Measurements from ENCODE around the gene STK10.

The STK10 gene

DNA sequence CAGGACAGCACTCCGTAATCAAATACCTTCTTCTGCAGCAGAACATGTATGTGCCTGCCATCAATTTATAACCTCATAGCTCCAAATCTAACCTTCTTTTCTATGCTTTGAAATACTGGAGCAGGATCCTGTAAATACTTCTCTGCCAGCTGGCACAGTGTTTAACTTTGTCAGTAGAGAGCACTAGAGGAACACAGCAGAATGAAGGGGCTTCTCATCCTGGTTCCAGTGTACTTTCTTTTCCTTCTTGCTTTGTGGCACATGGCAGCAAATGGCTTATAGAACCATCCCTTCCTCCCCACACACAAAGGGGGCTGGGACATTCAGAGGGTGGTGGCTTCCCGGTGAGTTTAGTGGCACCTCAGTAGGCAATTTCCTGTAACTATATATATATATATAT is 177.7 kb downstream of the STK10 start:
- no peak overlapping the region for H3K27ac ChIP-seq

GRCh38 chr5:172009536-172010270 is 178.3 kb downstream of the STK10 start:
- no peak for DNase-seq (ENCODE audit: low read depth, low spot score)

More for the DNA sequence above, 177.7 kb downstream of the STK10 start:
- no peaks in the 10 kb centered on the region for H3K9me3 ChIP-seq (ENCODE audit: low read depth, low read length)
- H3K36me3 ChIP-seq (ENCODE audit: insufficient read depth, low read length): no peaks in the 10 kb centered on the region
- no peak for TF ChIP-seq FOXP2 (optimal IDR thresholded peaks at IDR 0.05; ENCODE audit: control extremely low read depth, extremely low read length, insufficient read depth)
- no peak for TF ChIP-seq POLR2AphosphoS5 (IDR thresholded peaks at IDR 0.05; ENCODE audit: borderline replicate concordance, low read depth, low read length)
- TF ChIP-seq EZH2 (IDR thresholded peaks at IDR 0.05): no peak
- DNase-seq (ENCODE audit: low read depth, low spot score): no peak
- no peak overlapping the region for H3K4me3 ChIP-seq
- no peak overlapping the region for H3K9ac ChIP-seq (ENCODE audit: insufficient read length)

DNA sequence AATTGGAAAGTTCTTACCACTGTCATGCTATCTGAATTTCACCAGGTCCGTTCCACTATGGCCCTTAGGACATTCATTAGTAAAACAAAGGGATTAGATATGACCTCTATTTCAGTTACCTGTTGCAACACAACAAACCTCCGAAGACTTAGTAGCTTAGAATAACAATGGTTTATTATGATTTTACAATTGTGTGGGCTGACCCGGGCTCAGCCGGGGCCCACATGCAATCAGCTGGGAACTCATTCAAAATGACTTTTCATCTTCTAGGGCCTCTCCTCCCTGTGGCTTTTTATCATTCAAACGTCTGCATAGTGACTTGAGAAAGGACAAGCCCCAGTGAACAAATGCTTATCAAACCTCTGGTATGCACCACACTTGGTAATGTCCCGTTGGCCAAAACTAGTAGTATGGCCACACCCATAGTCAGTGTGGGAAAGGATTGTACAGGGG is 179.3 kb downstream of the STK10 start:
- no peak overlapping the region for H3K27ac ChIP-seq
- TF ChIP-seq FOXP2 (optimal IDR thresholded peaks at IDR 0.05; ENCODE audit: control extremely low read depth, extremely low read length, insufficient read depth) (no peak), POLR2AphosphoS5 (IDR thresholded peaks at IDR 0.05; ENCODE audit: borderline replicate concordance, low read depth, low read length) (no peak), EZH2 (IDR thresholded peaks at IDR 0.05) (no peak)
- H3K9ac ChIP-seq (ENCODE audit: insufficient read length): no peak overlapping the region
- H3K36me3 ChIP-seq (ENCODE audit: insufficient read depth, low read length): no peaks in the 10 kb centered on the region
- H3K9me3 ChIP-seq (ENCODE audit: low read depth, low read length): no peaks in the 10 kb centered on the region
- H3K4me3 ChIP-seq: no peak overlapping the region
- DNase-seq (ENCODE audit: low read depth, low spot score): no peak

More at GRCh38 chr5:172009536-172010270, 178.3 kb downstream of the STK10 start:
- TF ChIP-seq POLR2AphosphoS5 (IDR thresholded peaks at IDR 0.05; ENCODE audit: borderline replicate concordance, low read depth, low read length): no peak
- no peak for TF ChIP-seq FOXP2 (optimal IDR thresholded peaks at IDR 0.05; ENCODE audit: control extremely low read depth, extremely low read length, insufficient read depth)
- TF ChIP-seq EZH2 (IDR thresholded peaks at IDR 0.05): no peak
- Histone ChIP-seq H3K9me3 (ENCODE audit: low read depth, low read length) (no peaks in the 10 kb centered on the region), H3K36me3 (ENCODE audit: insufficient read depth, low read length) (no peaks in the 10 kb centered on the region), H3K27ac (no peak overlapping the region), H3K4me3 (no peak overlapping the region), H3K9ac (ENCODE audit: insufficient read length) (no peak overlapping the region)

DNA sequence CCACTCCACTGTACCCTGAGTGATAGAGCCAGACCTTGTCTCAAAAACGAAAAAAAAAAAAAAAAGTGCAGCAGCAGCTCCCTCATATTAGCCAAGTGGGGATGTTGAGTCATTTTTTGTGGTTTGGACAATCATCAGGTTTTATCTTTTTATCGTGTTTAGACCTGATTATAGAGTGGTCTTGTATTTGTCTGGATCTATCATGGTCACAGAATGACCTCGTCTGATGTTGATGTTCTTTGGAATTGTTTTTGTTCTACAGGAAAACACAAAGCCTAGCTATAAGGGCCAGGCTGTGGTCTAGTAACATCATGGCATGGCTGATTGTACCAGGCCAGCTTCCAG is 179.9 kb downstream of the STK10 start:
- no peak for DNase-seq (ENCODE audit: low read depth, low spot score)
- Histone ChIP-seq H3K27ac (no peak overlapping the region), H3K9me3 (ENCODE audit: low read depth, low read length) (no peaks in the 10 kb centered on the region), H3K4me3 (peak overlapping the region; percentile 95; the same call in 1 of the 2 replicates), H3K36me3 (ENCODE audit: insufficient read depth, low read length) (no peaks in the 10 kb centered on the region), H3K9ac (ENCODE audit: insufficient read length) (no peak overlapping the region)
- TF ChIP-seq FOXP2 (optimal IDR thresholded peaks at IDR 0.05; ENCODE audit: control extremely low read depth, extremely low read length, insufficient read depth) (no peak), POLR2AphosphoS5 (IDR thresholded peaks at IDR 0.05; ENCODE audit: borderline replicate concordance, low read depth, low read length) (no peak)

- DNase-seq (ENCODE audit: low read depth, low spot score): no peak
- Histone ChIP-seq H3K36me3 (ENCODE audit: insufficient read depth, low read length) (no peaks in the 10 kb centered on the region), H3K27ac (no peak overlapping the region; the same call in 1 of the 2 replicates), H3K9me3 (ENCODE audit: low read depth, low read length) (no peaks in the 10 kb centered on the region), H3K9ac (ENCODE audit: insufficient read length) (peak overlapping the region; percentile 99), H3K4me3 (peak overlapping the region; percentile 95)
- TF ChIP-seq POLR2AphosphoS5 (IDR thresholded peaks at IDR 0.05; ENCODE audit: borderline replicate concordance, low read depth, low read length) (no peak), FOXP2 (optimal IDR thresholded peaks at IDR 0.05; ENCODE audit: control extremely low read depth, extremely low read length, insufficient read depth) (no peak), EZH2 (IDR thresholded peaks at IDR 0.05) (no peak)
Observed at GRCh38 chr5:172007175-172008110, 180.6 kb downstream of the STK10 start.

- Histone ChIP-seq H3K4me3 (peak within 1 kb of the TSS; percentile 95), H3K9ac (ENCODE audit: insufficient read length) (peak within 1 kb of the TSS; percentile 99), H3K36me3 (ENCODE audit: insufficient read depth, low read length) (no peaks in the 10 kb centered on the region), H3K27ac (peak within 1 kb of the TSS; percentile 98), H3K9me3 (ENCODE audit: low read depth, low read length) (no peaks in the 10 kb centered on the region)
- DNase-seq (ENCODE audit: low read depth, low spot score): peak; percentile 70
- TF ChIP-seq POLR2AphosphoS5 (IDR thresholded peaks at IDR 0.05; ENCODE audit: borderline replicate concordance, low read depth, low read length) (peak; percentile 99), FOXP2 (optimal IDR thresholded peaks at IDR 0.05; ENCODE audit: control extremely low read depth, extremely low read length, insufficient read depth) (peak; percentile 68), EZH2 (IDR thresholded peaks at IDR 0.05) (no peak)
Observed at GRCh38 chr5:172006321-172007174, 181.5 kb downstream of the STK10 start, which contains the start of gene FBXW11. FBXW11 (minus strand) TSS chr5:172006638; CDS start chr5:172006502, 136 bp downstream.

GRCh38 chr5:172005708-172006320 is 182.2 kb downstream of the STK10 start:
- Histone ChIP-seq H3K9me3 (ENCODE audit: low read depth, low read length) (no peaks in the 10 kb centered on the region), H3K27ac (no peak overlapping the region), H3K36me3 (ENCODE audit: insufficient read depth, low read length) (no peaks in the 10 kb centered on the region), H3K4me3 (peak overlapping the region; percentile 95), H3K9ac (ENCODE audit: insufficient read length) (peak overlapping the region; percentile 99)
- no peak for DNase-seq (ENCODE audit: low read depth, low spot score)
- no peak for TF ChIP-seq POLR2AphosphoS5 (IDR thresholded peaks at IDR 0.05; ENCODE audit: borderline replicate concordance, low read depth, low read length)
- no peak for TF ChIP-seq EZH2 (IDR thresholded peaks at IDR 0.05)
- no peak for TF ChIP-seq FOXP2 (optimal IDR thresholded peaks at IDR 0.05; ENCODE audit: control extremely low read depth, extremely low read length, insufficient read depth)

Measured in SK-N-MC (cell line).